PFSK-1 (cell line): ENCODE data around the gene RTN4RL1.

ENCODE experiments used
- FOXP2 ChIP-seq: optimal IDR thresholded peaks from 2 replicates; pipeline ENCODE3; 2011; ENCODE audit warnings: borderline replicate concordance, control low read depth, inconsistent platforms; ENCODE audit not compliant: insufficient read depth; ENCODE audit errors: extremely low read length, extremely low read depth
- POLR2AphosphoS5 ChIP-seq: IDR thresholded peaks from 2 replicates; pipeline ENCODE4 v1.6.1; 2012; ENCODE audit warnings: low read depth, mild to moderate bottlenecking, control low read depth, low read length, moderate library complexity
- REST ChIP-seq, 2 experiments: IDR thresholded peaks; 2 replicates each; pipeline versions ENCODE4 v1.6.1 to v1.8.0; 2011 to 2012; ENCODE audit warnings: low read depth in 2 of 2, low read length in 2 of 2, control low read depth in 1 of 2, inconsistent platforms in 1 of 2, mild to moderate bottlenecking in 1 of 2, moderate library complexity in 1 of 2; ENCODE audit not compliant: insufficient read depth in 1 of 2
- SIN3A ChIP-seq: IDR thresholded peaks from 2 replicates; pipeline ENCODE4 v1.6.1; 2012; ENCODE audit warnings: mild to moderate bottlenecking, low read length, moderate library complexity, borderline replicate concordance; ENCODE audit not compliant: insufficient read depth
- TAF1 ChIP-seq: IDR thresholded peaks from 2 replicates; pipeline ENCODE4 v1.6.1; 2012; ENCODE audit warnings: low read length, control low read depth, borderline replicate concordance; ENCODE audit not compliant: insufficient read depth

RTN4RL1 gene

GRCh38 chr17:2008332-2009126 lies 16.6 kb downstream of the RTN4RL1 start:
- no peak for TF ChIP-seq SIN3A
- no peak for TF ChIP-seq FOXP2
- no peak for TF ChIP-seq POLR2AphosphoS5
- no peak for TF ChIP-seq REST (IDR thresholded peaks at IDR 0.05; ENCODE audit: insufficient read depth in 1 of 2, low read depth in 2 of 2, low read length in 2 of 2)
- TF ChIP-seq TAF1, result no peak

DNA sequence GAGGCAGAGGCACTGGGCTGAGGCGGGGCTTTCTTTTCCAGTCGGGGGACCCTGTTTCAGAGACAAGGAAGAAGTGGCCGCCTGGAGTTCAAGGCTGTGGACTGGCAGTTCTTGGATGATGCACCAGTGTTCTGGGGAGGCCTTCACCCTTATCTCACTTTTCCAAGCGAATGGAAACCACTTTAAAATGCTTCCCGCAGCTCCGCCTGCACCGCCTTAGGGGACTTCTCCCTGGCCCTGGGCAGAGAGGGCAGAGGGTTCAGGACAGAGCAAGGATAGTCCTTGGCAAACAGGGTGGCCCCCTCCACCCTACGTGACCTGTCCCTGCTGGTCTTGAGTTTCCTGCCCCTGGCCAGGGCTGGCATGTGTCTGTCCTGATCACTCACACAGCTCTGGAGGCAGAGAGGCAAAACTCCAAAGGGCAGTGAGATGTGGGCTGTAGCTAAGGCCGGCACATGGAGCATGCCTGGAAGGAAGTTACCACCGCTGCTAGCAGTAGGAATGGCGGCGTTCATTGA lies 20.6 kb downstream of the RTN4RL1 start:
- TF ChIP-seq TAF1, result no peak
- no peak for TF ChIP-seq REST (IDR thresholded peaks at IDR 0.05; ENCODE audit: insufficient read depth in 1 of 2, low read depth in 2 of 2, low read length in 2 of 2)
- no peak for TF ChIP-seq POLR2AphosphoS5
- TF ChIP-seq SIN3A, result no peak
- no peak for TF ChIP-seq FOXP2

DNA sequence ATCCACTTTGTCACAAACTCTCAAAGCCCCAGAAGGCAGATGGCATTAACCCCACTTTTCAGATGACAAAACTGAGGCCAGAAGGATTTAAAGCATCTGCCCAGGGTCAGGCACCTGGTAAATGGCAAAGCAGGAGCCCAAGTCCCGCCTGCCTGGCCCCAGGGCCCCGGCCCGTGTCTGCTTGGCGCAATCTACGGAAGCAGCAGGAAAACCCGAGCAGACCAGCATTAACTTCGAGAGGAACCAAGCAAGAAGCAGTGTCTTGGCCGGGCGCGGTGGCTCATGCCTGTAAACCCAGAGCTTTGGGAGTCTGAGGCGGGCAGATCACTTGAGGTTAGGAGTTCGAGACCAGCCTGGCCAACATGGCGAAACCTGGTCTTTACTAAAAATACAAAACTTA lies 21.6 kb downstream of the RTN4RL1 start:
- TF ChIP-seq REST (IDR thresholded peaks at IDR 0.05; ENCODE audit: insufficient read depth in 1 of 2, low read depth in 2 of 2, low read length in 2 of 2) (no peak), TAF1 (no peak), FOXP2 (no peak), SIN3A (no peak), POLR2AphosphoS5 (no peak)

- TF ChIP-seq SIN3A, result no peak
- TF ChIP-seq FOXP2, result no peak
- no peak for TF ChIP-seq REST (IDR thresholded peaks at IDR 0.05; ENCODE audit: insufficient read depth in 1 of 2, low read depth in 2 of 2, low read length in 2 of 2)
- no peak for TF ChIP-seq POLR2AphosphoS5
- no peak for TF ChIP-seq TAF1
Measured at GRCh38 chr17:2002767-2003329, 22.3 kb downstream of the RTN4RL1 start.
